Right ventricle myocardium inferior (tissue), 1 donor: ENCODE data around the gene RBM48. TPM values are rescaled to one million over a fixed set of nuclear protein-coding genes. Genes with fewer than 3 reads are reported as not detected.
"Not testable (repeated sequence)": the region's sequence is repeated elsewhere in the genome, so short reads cannot be mapped to it uniquely, and the experiment has no call there.

ENCODE experiments used
- ATAC-seq: fragments of 200-7000 bp; cut with Tn5 transposase; one replicate; pipeline ENCODE4 v1.9.1; 2020; ENCODE audit warnings: mild to moderate bottlenecking, moderate library complexity
- DNase-seq: peaks from one replicate; pipeline ENCODE4 v3.0.0; 2021; ENCODE audit errors: missing footprints
- intact Hi-C: fragments of 100-400 bp; cut with DNase I; formaldehyde crosslinking; loops from one replicate; pipeline ENCODE4 v1.11.0; 2022
- total RNA-seq: library from RNA; stranded (reverse); fragmentation: NEBNext Ultra II Directional; extraction: Animal tissue kit (Norgen Biotek cat#: 25700); gene quantifications from one replicate; pipeline ENCODE4 v1.2.1, GENCODE V29; 2021
- donor health status: DM: no; HTN: yes; CAD: no; lungs with severe emphysema.

Gene RBM48
- total RNA-seq, 1 donor from 2014 or later: 11.8 TPM

GRCh38 chr7:92527300-92528187, 1.1 kb upstream of the RBM48 start:
- intact Hi-C loops: loop anchor here (5.0 to 10.0 kb wide), 3 partner anchors 60 to 307 kb away; partner anchors contain the start of gene CDK6
- ATAC-seq (peak; percentile 41), DNase-seq (no peak)

GRCh38 chr7:92528958-92529264, 316 bp downstream of the RBM48 start:
- ATAC-seq: no peak
- intact Hi-C loops: loop anchor here (5.0 to 10.0 kb wide), 3 partner anchors 58 to 306 kb away; partner anchors contain the start of gene CDK6
- DNase-seq: no peak

- DNase-seq (no peak), ATAC-seq (no peak)
- intact Hi-C loops: no loop called here
These were observed 6.0 kb downstream of the RBM48 start for GRCh38 chr7:92534572-92534971.

GRCh38 chr7:92543542-92543941, 14.9 kb downstream of the RBM48 start:
- ATAC-seq, DNase-seq, intact Hi-C loops: not testable (repeated sequence)

GRCh38 chr7:92545116-92545515, 16.5 kb downstream of the RBM48 start:
- ATAC-seq, intact Hi-C loops, DNase-seq: not testable (repeated sequence)

- ATAC-seq (peak; percentile 44), DNase-seq (peak; percentile 67)
- intact Hi-C loops: no loop called here
These were observed 18.4 kb downstream of the RBM48 start for GRCh38 chr7:92546856-92547497.

- intact Hi-C loops: no loop called here
- DNase-seq (no peak), ATAC-seq (peak; percentile 89)
These were observed 19.0 kb downstream of the RBM48 start for GRCh38 chr7:92547579-92547978.

- intact Hi-C loops: no loop called here
- DNase-seq: no peak
- ATAC-seq: peak; percentile 30
These were observed 21.6 kb downstream of the RBM48 start for GRCh38 chr7:92550194-92550593.

GRCh38 chr7:92557249-92557648, 28.7 kb downstream of the RBM48 start:
- ATAC-seq: peak; percentile 23
- DNase-seq: no peak
- intact Hi-C loops: no loop called here

GRCh38 chr7:92557808-92558362, 29.3 kb downstream of the RBM48 start:
- intact Hi-C loops: no loop called here
- DNase-seq (no peak), ATAC-seq (no peak)

- ATAC-seq: no peak
These were observed 32.0 kb downstream of the RBM48 start for GRCh38 chr7:92560602-92561001.

GRCh38 chr7:92563345-92563744, 34.8 kb downstream of the RBM48 start:
- intact Hi-C loops: no loop called here
- no peak for ATAC-seq

More at GRCh38 chr7:92560602-92561001, 32.0 kb downstream of the RBM48 start:
- intact Hi-C loops: no loop called here
- no peak for DNase-seq

GRCh38 chr7:92567460-92567859, 38.9 kb downstream of the RBM48 start:
- intact Hi-C loops: no loop called here
- no peak for DNase-seq
- ATAC-seq: no peak

More at GRCh38 chr7:92563345-92563744, 34.8 kb downstream of the RBM48 start:
- DNase-seq: no peak

- ATAC-seq (no peak), DNase-seq (no peak)
- intact Hi-C loops: no loop called here
These were observed 40.5 kb downstream of the RBM48 start for GRCh38 chr7:92569137-92569536.

GRCh38 chr7:92576296-92576695, 47.7 kb downstream of the RBM48 start:
- DNase-seq: no peak
- intact Hi-C loops: no loop called here
- no peak for ATAC-seq

- ATAC-seq: no peak
- intact Hi-C loops: no loop called here
These were observed 54.4 kb downstream of the RBM48 start for GRCh38 chr7:92582948-92583347.

GRCh38 chr7:92584953-92585352, 56.4 kb downstream of the RBM48 start:
- no peak for DNase-seq
- ATAC-seq: no peak
- intact Hi-C loops: loop anchor here (5.0 kb wide), 1 partner anchor 58 kb away; the partner anchor contains the start of genes PEX1 and RBM48

More at GRCh38 chr7:92582948-92583347, 54.4 kb downstream of the RBM48 start:
- no peak for DNase-seq

GRCh38 chr7:92586403-92586802, 57.8 kb downstream of the RBM48 start:
- no peak for DNase-seq
- no peak for ATAC-seq
- intact Hi-C loops: loop anchor here (5.0 kb wide), 1 partner anchor 59 kb away; the partner anchor contains the start of genes PEX1 and RBM48

GRCh38 chr7:92586841-92587240, 58.2 kb downstream of the RBM48 start:
- no peak for DNase-seq
- intact Hi-C loops: loop anchor here (5.0 kb wide), 1 partner anchor 60 kb away; the partner anchor contains the start of genes PEX1 and RBM48
- ATAC-seq: no peak
